ENCODE data around the gene ADAMTSL3. TPM values are rescaled to one million over a fixed set of nuclear protein-coding genes. Genes with fewer than 3 reads are reported as not detected.

ADAMTSL3 gene
- total and polyA plus RNA-seq, 2 donors (not counting 1 experiment from before 2014, with no cell fraction given): 0.01 TPM; not detected in 1

DNA sequence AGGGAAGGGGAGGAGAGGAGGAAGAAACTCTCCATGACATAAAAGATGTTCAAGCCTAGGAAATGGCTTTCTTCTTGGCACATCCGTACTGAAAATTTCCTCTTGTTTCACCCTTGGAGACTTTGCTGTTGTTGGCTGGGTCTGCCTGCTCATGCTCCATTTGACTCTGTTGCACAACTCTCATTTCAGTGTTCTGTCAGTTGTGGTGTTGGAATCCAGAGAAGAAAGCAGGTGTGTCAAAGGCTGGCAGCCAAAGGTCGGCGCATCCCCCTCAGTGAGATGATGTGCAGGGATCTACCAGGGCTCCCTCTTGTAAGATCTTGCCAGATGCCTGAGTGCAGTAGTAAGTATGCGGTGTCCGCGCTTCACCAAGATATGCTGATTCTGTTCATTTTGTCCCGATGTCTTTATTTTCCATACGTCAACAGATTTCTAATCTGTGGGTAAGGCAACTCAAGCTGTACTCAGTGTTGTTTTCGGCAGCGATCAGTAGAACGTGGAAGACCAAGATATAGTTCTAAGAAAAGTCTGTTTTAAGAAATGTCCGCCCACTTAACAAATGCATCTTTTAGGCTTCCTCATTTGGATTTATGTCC lies 316.5 kb downstream of the ADAMTSL3 start:
- H3K4me3 ChIP-seq (ENCODE audit: control extremely low read depth in 1 of 5, extremely low read depth in 1 of 5, insufficient read depth in 1 of 5, low read depth in 2 of 5, low read length in 4 of 5): no peak overlapping the region
- no peaks in the 10 kb centered on the region for H3K36me3 ChIP-seq (replicated peaks in 1 of 2; ENCODE audit: control extremely low read depth in 1 of 2, control insufficient read depth in 1 of 2, extremely low read depth in 1 of 2, insufficient read depth in 2 of 2, low read length in 1 of 2)
- Mint-ChIP-seq H3K4me3 (no peak overlapping the region), H3K27me3 (peaks cover 3% of the 10 kb centered on the region), H3K9me3 (ENCODE audit: insufficient read depth) (peaks cover 14% of the 10 kb centered on the region), H3K4me1 (no peaks in the 10 kb centered on the region), H3K27ac (no peak overlapping the region)
- ATAC-seq (ENCODE audit: low read depth): no peak
- no peak overlapping the region for H2AFZ ChIP-seq (ENCODE audit: insufficient read depth, low read depth, low read length, poor library complexity, severe bottlenecking)
- DNase-seq: no peak
- H3K4me1 ChIP-seq (ENCODE audit: control insufficient read depth in 2 of 2, insufficient read depth in 2 of 2, low read length in 2 of 2): no peaks in the 10 kb centered on the region
- CTCF ChIA-PET: no interaction called here
- H3K27me3 ChIP-seq (replicated peaks in 1 of 4; ENCODE audit: control extremely low read depth in 1 of 4, control insufficient read depth in 3 of 4, insufficient read depth in 4 of 4, low read length in 3 of 4): no peaks in the 10 kb centered on the region
- H3K79me2 ChIP-seq (ENCODE audit: control insufficient read depth, insufficient read depth, low read length): no peaks in the 10 kb centered on the region
- no peak overlapping the region for H3K4me2 ChIP-seq (replicated peaks; ENCODE audit: low read depth, low read length, poor library complexity, severe bottlenecking)
- POLR2A ChIA-PET: no interaction called here
- no peak for TF ChIP-seq EZH2 (IDR thresholded peaks at IDR 0.05; ENCODE audit: borderline replicate concordance, insufficient read depth, low read depth, low read length, poor library complexity, severe bottlenecking)
- WGBS (ENCODE audit: insufficient coverage): 94% methylated on average over 7 of the region's 12 CpGs
- H4K20me1 ChIP-seq (ENCODE audit: control insufficient read depth, insufficient read depth, low read length, poor library complexity, severe bottlenecking): no peaks in the 10 kb centered on the region
- intact Hi-C loops (cut with micrococcal nuclease): no loop called here
- no peak overlapping the region for H3K27ac ChIP-seq (ENCODE audit: low read length in 2 of 2)
- H3K9ac ChIP-seq (ENCODE audit: low read length): no peak overlapping the region
- H3K9me3 ChIP-seq (ENCODE audit: control extremely low read depth in 1 of 3, control insufficient read depth in 2 of 3, insufficient read depth in 1 of 3, low read length in 2 of 3): no peaks in the 10 kb centered on the region

DNA sequence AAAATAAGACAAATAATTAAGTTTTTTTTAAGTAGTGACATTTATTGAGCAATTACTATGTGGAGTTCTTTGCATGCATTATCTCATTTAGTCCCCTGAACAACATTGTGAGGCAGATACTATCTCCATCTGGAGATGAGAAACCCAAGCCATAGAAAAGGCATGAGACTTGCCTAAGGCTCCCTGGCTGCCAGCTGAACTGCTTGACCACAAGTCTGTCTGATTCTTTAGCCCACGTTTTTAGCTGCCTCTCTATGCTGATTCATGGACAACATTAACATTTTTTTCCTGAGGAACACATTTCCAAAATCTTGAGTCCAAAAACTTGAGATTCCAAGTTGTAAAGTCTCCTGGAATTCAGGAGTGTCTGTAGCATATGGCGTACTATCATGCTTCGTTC lies 318.1 kb downstream of the ADAMTSL3 start:
- H3K4me3 Mint-ChIP-seq: no peak overlapping the region
- H3K9me3 ChIP-seq (ENCODE audit: control extremely low read depth in 1 of 3, control insufficient read depth in 2 of 3, insufficient read depth in 1 of 3, low read length in 2 of 3): peaks cover 0 to 5% (median 0%) of the 10 kb centered on the region in 3 donors
- intact Hi-C loops (cut with micrococcal nuclease): no loop called here

More for the DNA sequence above, 318.1 kb downstream of the ADAMTSL3 start:
- H3K27me3 Mint-ChIP-seq: peaks cover 7% of the 10 kb centered on the region
- H3K79me2 ChIP-seq (ENCODE audit: control insufficient read depth, insufficient read depth, low read length): no peaks in the 10 kb centered on the region
- no peak overlapping the region for H3K4me3 ChIP-seq (ENCODE audit: control extremely low read depth in 1 of 5, extremely low read depth in 1 of 5, insufficient read depth in 1 of 5, low read depth in 2 of 5, low read length in 4 of 5)
- no peaks in the 10 kb centered on the region for H4K20me1 ChIP-seq (ENCODE audit: control insufficient read depth, insufficient read depth, low read length, poor library complexity, severe bottlenecking)
- no peaks in the 10 kb centered on the region for H3K27me3 ChIP-seq (replicated peaks in 1 of 4; ENCODE audit: control extremely low read depth in 1 of 4, control insufficient read depth in 3 of 4, insufficient read depth in 4 of 4, low read length in 3 of 4)
- no peak for ATAC-seq (ENCODE audit: low read depth)
- ChIA-PET POLR2A (no interaction called here), CTCF (no interaction called here)
- no peak overlapping the region for H3K27ac ChIP-seq (ENCODE audit: low read length in 2 of 2)
- H2AFZ ChIP-seq (ENCODE audit: insufficient read depth, low read depth, low read length, poor library complexity, severe bottlenecking): no peak overlapping the region
- DNase-seq: no peak
- no peak overlapping the region for H3K9ac ChIP-seq (ENCODE audit: low read length)
- H3K4me1 ChIP-seq (ENCODE audit: control insufficient read depth in 2 of 2, insufficient read depth in 2 of 2, low read length in 2 of 2): no peaks in the 10 kb centered on the region
- no peaks in the 10 kb centered on the region for H3K36me3 ChIP-seq (replicated peaks in 1 of 2; ENCODE audit: control extremely low read depth in 1 of 2, control insufficient read depth in 1 of 2, extremely low read depth in 1 of 2, insufficient read depth in 2 of 2, low read length in 1 of 2)
- H3K27ac Mint-ChIP-seq: no peak overlapping the region
- H3K4me1 Mint-ChIP-seq: no peaks in the 10 kb centered on the region
- H3K4me2 ChIP-seq (replicated peaks; ENCODE audit: low read depth, low read length, poor library complexity, severe bottlenecking): no peak overlapping the region
- H3K9me3 Mint-ChIP-seq (ENCODE audit: insufficient read depth): peaks cover 6% of the 10 kb centered on the region
- no peak for TF ChIP-seq EZH2 (IDR thresholded peaks at IDR 0.05; ENCODE audit: borderline replicate concordance, insufficient read depth, low read depth, low read length, poor library complexity, severe bottlenecking)
- TF ChIP-seq, protein P1, sequence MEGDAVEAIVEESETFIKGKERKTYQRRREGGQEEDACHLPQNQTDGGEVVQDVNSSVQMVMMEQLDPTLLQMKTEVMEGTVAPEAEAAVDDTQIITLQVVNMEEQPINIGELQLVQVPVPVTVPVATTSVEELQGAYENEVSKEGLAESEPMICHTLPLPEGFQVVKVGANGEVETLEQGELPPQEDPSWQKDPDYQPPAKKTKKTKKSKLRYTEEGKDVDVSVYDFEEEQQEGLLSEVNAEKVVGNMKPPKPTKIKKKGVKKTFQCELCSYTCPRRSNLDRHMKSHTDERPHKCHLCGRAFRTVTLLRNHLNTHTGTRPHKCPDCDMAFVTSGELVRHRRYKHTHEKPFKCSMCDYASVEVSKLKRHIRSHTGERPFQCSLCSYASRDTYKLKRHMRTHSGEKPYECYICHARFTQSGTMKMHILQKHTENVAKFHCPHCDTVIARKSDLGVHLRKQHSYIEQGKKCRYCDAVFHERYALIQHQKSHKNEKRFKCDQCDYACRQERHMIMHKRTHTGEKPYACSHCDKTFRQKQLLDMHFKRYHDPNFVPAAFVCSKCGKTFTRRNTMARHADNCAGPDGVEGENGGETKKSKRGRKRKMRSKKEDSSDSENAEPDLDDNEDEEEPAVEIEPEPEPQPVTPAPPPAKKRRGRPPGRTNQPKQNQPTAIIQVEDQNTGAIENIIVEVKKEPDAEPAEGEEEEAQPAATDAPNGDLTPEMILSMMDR (IDR thresholded peaks at IDR 0.05): no peak
- WGBS (ENCODE audit: insufficient coverage): 20% methylated on average over 1 of the region's 3 CpGs
